ENCODE measurements around the gene OR5B21.

Gene OR5B21

GRCh38 chr11:58487170-58487569, 20.7 kb downstream of the OR5B21 start:
- no peaks in the 10 kb centered on the region for H3K36me3 ChIP-seq (ENCODE audit: insufficient read depth, low read length)
- no peak overlapping the region for H3K27ac ChIP-seq
- H3K9ac ChIP-seq (ENCODE audit: insufficient read length), result no peak overlapping the region
- H3K4me3 ChIP-seq, result no peak overlapping the region
- TF ChIP-seq FOXP2 (optimal IDR thresholded peaks at IDR 0.05; ENCODE audit: control extremely low read depth, extremely low read length, insufficient read depth) (no peak), EZH2 (IDR thresholded peaks at IDR 0.05) (no peak)
- DNase-seq (ENCODE audit: low read depth, low spot score), result no peak
- no peaks in the 10 kb centered on the region for H3K9me3 ChIP-seq (ENCODE audit: low read depth, low read length)

- no peak overlapping the region for H3K4me3 ChIP-seq
- no peak for DNase-seq (ENCODE audit: low read depth, low spot score)
- H3K9me3 ChIP-seq (ENCODE audit: low read depth, low read length), result no peaks in the 10 kb centered on the region
- no peak overlapping the region for H3K27ac ChIP-seq
- no peak overlapping the region for H3K9ac ChIP-seq (ENCODE audit: insufficient read length)
- no peaks in the 10 kb centered on the region for H3K36me3 ChIP-seq (ENCODE audit: insufficient read depth, low read length)
- TF ChIP-seq POLR2AphosphoS5 (IDR thresholded peaks at IDR 0.05; ENCODE audit: borderline replicate concordance, low read depth, low read length) (no peak), EZH2 (IDR thresholded peaks at IDR 0.05) (no peak), FOXP2 (optimal IDR thresholded peaks at IDR 0.05; ENCODE audit: control extremely low read depth, extremely low read length, insufficient read depth) (no peak)
Observed at GRCh38 chr11:58485961-58486360, 21.9 kb downstream of the OR5B21 start.

GRCh38 chr11:58471892-58472291, 36.0 kb downstream of the OR5B21 start:
- Histone ChIP-seq H3K36me3 (ENCODE audit: insufficient read depth, low read length) (no peaks in the 10 kb centered on the region), H3K27ac (no peak overlapping the region), H3K9ac (ENCODE audit: insufficient read length) (no peak overlapping the region), H3K4me3 (no peak overlapping the region), H3K9me3 (ENCODE audit: low read depth, low read length) (0 out of 2 replicates have a peak, but pooled peaks cover 4% of the 10 kb centered on the region)
- no peak for TF ChIP-seq EZH2 (IDR thresholded peaks at IDR 0.05)
- no peak for TF ChIP-seq FOXP2 (optimal IDR thresholded peaks at IDR 0.05; ENCODE audit: control extremely low read depth, extremely low read length, insufficient read depth)
- no peak for TF ChIP-seq POLR2AphosphoS5 (IDR thresholded peaks at IDR 0.05; ENCODE audit: borderline replicate concordance, low read depth, low read length)
- DNase-seq (ENCODE audit: low read depth, low spot score), result no peak

GRCh38 chr11:58466293-58466692, 41.6 kb downstream of the OR5B21 start:
- TF ChIP-seq EZH2 (IDR thresholded peaks at IDR 0.05) (no peak), FOXP2 (optimal IDR thresholded peaks at IDR 0.05; ENCODE audit: control extremely low read depth, extremely low read length, insufficient read depth) (no peak), POLR2AphosphoS5 (IDR thresholded peaks at IDR 0.05; ENCODE audit: borderline replicate concordance, low read depth, low read length) (no peak)
- no peak overlapping the region for H3K27ac ChIP-seq
- no peak for DNase-seq (ENCODE audit: low read depth, low spot score)
- no peak overlapping the region for H3K9ac ChIP-seq (ENCODE audit: insufficient read length)
- H3K9me3 ChIP-seq (ENCODE audit: low read depth, low read length), result no peaks in the 10 kb centered on the region
- no peaks in the 10 kb centered on the region for H3K36me3 ChIP-seq (ENCODE audit: insufficient read depth, low read length)
- no peak overlapping the region for H3K4me3 ChIP-seq

GRCh38 chr11:58465690-58466089, 42.2 kb downstream of the OR5B21 start:
- Histone ChIP-seq H3K4me3 (no peak overlapping the region), H3K9me3 (ENCODE audit: low read depth, low read length) (no peaks in the 10 kb centered on the region), H3K36me3 (ENCODE audit: insufficient read depth, low read length) (no peaks in the 10 kb centered on the region), H3K9ac (ENCODE audit: insufficient read length) (no peak overlapping the region), H3K27ac (no peak overlapping the region)
- DNase-seq (ENCODE audit: low read depth, low spot score), result no peak
- TF ChIP-seq FOXP2 (optimal IDR thresholded peaks at IDR 0.05; ENCODE audit: control extremely low read depth, extremely low read length, insufficient read depth), result no peak
- TF ChIP-seq POLR2AphosphoS5 (IDR thresholded peaks at IDR 0.05; ENCODE audit: borderline replicate concordance, low read depth, low read length), result no peak
- no peak for TF ChIP-seq EZH2 (IDR thresholded peaks at IDR 0.05)

All from SK-N-MC (cell line).